GM12878 (cell line): ENCODE data around the gene CD2. TPM values are rescaled to one million over a fixed set of nuclear protein-coding genes. Genes with fewer than 3 reads are reported as not detected.

Source experiments
- BCL3 ChIP-seq: IDR thresholded peaks from 2 replicates; pipeline ENCODE4 v1.6.1; 2011; ENCODE audit warnings: borderline replicate concordance, low read depth, mild to moderate bottlenecking, moderate library complexity, low read length; ENCODE audit not compliant: insufficient read depth, poor library complexity, severe bottlenecking
- CBX5 ChIP-seq: sonication (generic); IDR thresholded peaks from 2 replicates; pipeline ENCODE4 v1.6.1; 2016; ENCODE audit warnings: low read depth, moderate library complexity, mild to moderate bottlenecking, inconsistent platforms
- CHD2 ChIP-seq: IDR thresholded peaks from 2 replicates; pipeline ENCODE4 v1.6.1; 2011; ENCODE audit warnings: low read depth, low read length, improper control_type of control experiment, borderline replicate concordance
- CREM ChIP-seq: IDR thresholded peaks from 2 replicates; pipeline ENCODE4 v1.6.1; 2014; ENCODE audit warnings: antibody characterized with exemption, low read depth
- DPF2 ChIP-seq: fragments of 450-650 bp; IDR thresholded peaks from 2 replicates; pipeline ENCODE4 v1.6.1; 2017; ENCODE audit warnings: mild to moderate bottlenecking
- EP300 ChIP-seq, 2 experiments: fragments of 150-350 bp in 1 of 2; IDR thresholded peaks; 2 replicates each; pipeline ENCODE4 v1.6.1; 2011 to 2012; ENCODE audit warnings: low read depth in 2 of 2, low read length in 2 of 2, borderline replicate concordance in 1 of 2, improper control_type of control experiment in 1 of 2, inconsistent platforms in 1 of 2; ENCODE audit not compliant: control insufficient read depth in 1 of 2
- FOXM1 ChIP-seq: IDR thresholded peaks from 2 replicates; pipeline ENCODE4 v1.6.1; 2012; ENCODE audit warnings: low read depth, mild to moderate bottlenecking, inconsistent platforms, low read length, moderate library complexity
- GABPA ChIP-seq: IDR thresholded peaks from 2 replicates; pipeline ENCODE4 v1.6.1; 2014; ENCODE audit warnings: antibody characterized with exemption, low read depth, mild to moderate bottlenecking, inconsistent platforms
- IKZF2 ChIP-seq, 2 experiments: fragments of 450-650 bp; IDR thresholded peaks; 2 replicates each; pipeline ENCODE4 v1.6.1; 2017; ENCODE audit warnings: mild to moderate bottlenecking in 2 of 2, moderate library complexity in 2 of 2
- JUNB ChIP-seq: IDR thresholded peaks from 2 replicates; pipeline ENCODE4 v1.6.1; 2016; ENCODE audit warnings: antibody characterized with exemption, mild to moderate bottlenecking
- MEF2B ChIP-seq: fragments of 450-650 bp; IDR thresholded peaks from 2 replicates; pipeline ENCODE4 v1.6.1; 2018; ENCODE audit warnings: mild to moderate bottlenecking, moderate library complexity; ENCODE audit not compliant: partially characterized antibody, poor library complexity, severe bottlenecking
- PAX5 ChIP-seq: IDR thresholded peaks from 2 replicates; pipeline ENCODE4 v1.6.1; 2011; ENCODE audit warnings: low read depth, low read length, borderline replicate concordance
- PKNOX1 ChIP-seq: fragments of 450-650 bp; IDR thresholded peaks from 2 replicates; pipeline ENCODE4 v1.6.1; 2016; ENCODE audit warnings: mild to moderate bottlenecking
- RELA ChIP-seq: fragments of 450-650 bp; IDR thresholded peaks from 2 replicates; pipeline ENCODE4 v1.8.0; 2014; ENCODE audit warnings: borderline replicate concordance; ENCODE audit not compliant: partially characterized antibody
- SKIL ChIP-seq: fragments of 450-650 bp; IDR thresholded peaks from 2 replicates; pipeline ENCODE4 v1.6.1; 2017; ENCODE audit warnings: mild to moderate bottlenecking, low read depth, inconsistent platforms; ENCODE audit not compliant: poor library complexity, severe bottlenecking
- SMC3 ChIP-seq: IDR thresholded peaks from 2 replicates; pipeline ENCODE4 v1.6.1; 2011; ENCODE audit warnings: low read length, improper control_type of control experiment, borderline replicate concordance
- TCF12 ChIP-seq: IDR thresholded peaks from 2 replicates; pipeline ENCODE4 v1.6.1; 2011; ENCODE audit warnings: low read depth, mild to moderate bottlenecking, low read length
- ZBTB4 ChIP-seq: fragments of 450-650 bp; formaldehyde crosslinking; IDR thresholded peaks from 2 replicates; pipeline ENCODE4 v1.4.0; 2022; ENCODE audit warnings: mild to moderate bottlenecking, moderate library complexity
- ZNF384 ChIP-seq: IDR thresholded peaks from 2 replicates; pipeline ENCODE4 v1.6.1; 2012; ENCODE audit warnings: low read depth, mild to moderate bottlenecking, low read length, improper control_type of control experiment, borderline replicate concordance
- polyA plus RNA-seq, 11 experiments: library from polyadenylated mRNA; depleted of rRNA in 4 of 11; unstranded in 6 of 11; stranded (reverse) in 5 of 11; fragments of >200 nt; fragmentation: Nextera tagmentation in 4 of 11; fragmentation: Illumina TruSeq in 1 of 11; extraction: Ambion mirVana in 4 of 11; extraction: Trizol in 1 of 11; gene quantifications; 1 replicate in 1 of 11; 2 replicates in 10 of 11; pipeline versions ENCODE4 v1.2.1 to v1.2.3, GENCODE V29; 2011 to 2016; ENCODE audit warnings: inconsistent platforms in 2 of 11, missing spikeins in 2 of 11, low read depth in 1 of 11
- total RNA-seq, 4 experiments: library from RNA; depleted of rRNA in 3 of 4; stranded (reverse); fragments of >200 nt in 3 of 4; fragmentation: Illumina TruSeq in 1 of 4; extraction: Trizol in 1 of 4; gene quantifications; 2 replicates each; pipeline versions ENCODE4 v1.2.1 to v1.2.3, GENCODE V29; 2013 to 2021

CD2 gene
- total and polyA plus RNA-seq, 10 of the 15 experiments (the other 5 are each of a cell fraction or from before 2014, with no cell fraction given) = 0.15 to 4.3 (median 2.8) TPM

GRCh38 chr1:116737020-116737854, 17.0 kb upstream of the CD2 start (continued):
- no peak for TF ChIP-seq ZBTB4 (CRISPR knock-in tag)
- TF ChIP-seq GABPA = no peak
- peak; percentile 96 for TF ChIP-seq SMC3
- no peak for TF ChIP-seq PAX5
- 0 out of 2 replicates have a peak, but pooled peaks have one; percentile 49 for TF ChIP-seq DPF2
- no peak for TF ChIP-seq EP300 (IDR thresholded peaks at IDR 0.05; ENCODE audit: borderline replicate concordance in 1 of 2, control insufficient read depth in 1 of 2, low read depth in 2 of 2, low read length in 2 of 2)
- TF ChIP-seq TCF12 = no peak
- peak; percentile 69; the same call in 1 of the 2 replicates for TF ChIP-seq CBX5
- TF ChIP-seq RELA = no peak
- peak; percentile 32; the same call in 1 of the 2 replicates for TF ChIP-seq CREM
- TF ChIP-seq ZNF384 = peak; percentile 60
- TF ChIP-seq CHD2 = no peak
- TF ChIP-seq JUNB = peak; percentile 8; the same call in 1 of the 2 replicates
- TF ChIP-seq PKNOX1 = no peak
- TF ChIP-seq MEF2B = peak; percentile 28
- peak; percentile 41 to 69; a peak in 2 of 4 replicates for TF ChIP-seq IKZF2 (IDR thresholded peaks at IDR 0.05)
- no peak for TF ChIP-seq BCL3
- TF ChIP-seq FOXM1 = peak; percentile 70; the same call in 1 of the 2 replicates
- TF ChIP-seq SKIL = peak; percentile 17
